Measurements from ENCODE around the gene STIMATE. TPM values are rescaled to one million over a fixed set of nuclear protein-coding genes. Genes with fewer than 3 reads are reported as not detected.

The STIMATE gene
- total RNA-seq, 4 donors from 2014 or later, result 8.2 to 33.0 (median 16.4) TPM

- DNase-seq, result no peak
- Histone ChIP-seq H3K27me3 (no peaks in the 10 kb centered on the region), H3K36me3 (no peaks in the 10 kb centered on the region), H3K4me3 (no peak overlapping the region), H3K4me1 (peaks cover 12 to 62% (median 32%) of the 10 kb centered on the region in 4 donors), H3K27ac (peak overlapping the region; percentile 21 to 67 (median 54)), H3K9me3 (no peaks in the 10 kb centered on the region)
- TF ChIP-seq EP300 (IDR thresholded peaks at IDR 0.05; ENCODE audit: low read depth), result no peak
- no peak for TF ChIP-seq POLR2AphosphoS5 (IDR thresholded peaks at IDR 0.05)
- no peak for TF ChIP-seq CTCF (IDR thresholded peaks at IDR 0.05)
- TF ChIP-seq POLR2A (IDR thresholded peaks at IDR 0.05), result no peak
- WGBS, 2 donors (ENCODE audit: low coverage in 1 of 2), result 56 to 83% methylated on average over 2 to 4 of the region's 4 CpGs
- intact Hi-C loops (cut with DNase I; ENCODE audit: low total_unique reads) (no loop called here), in situ Hi-C loops (cut with MboI; ENCODE audit: low pct_ligation_motif_present in 1 of 4, low pct_unique_long_range_greater_than_20kb in 1 of 4, low sequenced_read_pairs in 3 of 4) (no loop called here)
Observed at GRCh38 chr3:52893723-52894122, 3.6 kb downstream of the STIMATE start.

DNA sequence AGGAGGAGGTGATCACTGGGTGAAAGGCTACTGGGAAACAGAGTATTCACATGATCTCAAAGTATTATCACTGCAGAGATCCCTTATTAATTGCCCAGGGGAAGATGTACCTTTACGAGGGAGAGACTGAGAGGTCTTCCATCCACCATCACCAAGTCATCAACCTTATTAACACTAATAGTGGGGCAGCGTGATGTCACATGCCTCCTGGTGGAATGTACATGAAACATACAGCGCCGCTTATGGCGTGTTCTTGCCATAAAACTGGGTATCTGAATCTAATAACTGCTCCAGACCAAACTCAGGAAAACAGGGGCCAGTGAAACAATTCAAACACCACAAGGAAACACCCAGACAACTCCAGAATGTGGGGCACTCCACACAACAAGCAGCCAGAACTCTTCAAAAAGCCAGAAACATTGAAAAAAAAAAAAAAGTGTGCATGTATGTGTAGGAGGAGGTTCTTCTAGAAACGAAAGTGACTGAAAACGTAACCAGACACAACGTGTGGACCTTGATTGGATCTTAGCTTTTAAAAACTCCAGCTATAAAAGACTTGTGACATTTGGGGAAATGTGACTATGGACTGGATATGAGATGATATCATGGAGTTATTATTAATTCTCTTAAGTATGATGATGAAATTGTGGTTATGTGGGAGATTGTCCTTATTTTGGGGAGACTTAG, 4.6 kb downstream of the STIMATE start:
- 30 to 68% methylated on average over 3 to 8 of the region's 8 CpGs for WGBS, 2 donors (ENCODE audit: low coverage in 1 of 2)
- H3K27me3 ChIP-seq, result no peaks in the 10 kb centered on the region
- H3K4me3 ChIP-seq, result peak overlapping the region in 1 of 4 donors; percentile 11
- no peaks in the 10 kb centered on the region for H3K9me3 ChIP-seq
- intact Hi-C loops (cut with DNase I; ENCODE audit: low total_unique reads), result no loop called here
- peak overlapping the region; percentile 44 to 67 (median 54) for H3K27ac ChIP-seq
- H3K4me1 ChIP-seq, result peaks cover 10 to 59% (median 30%) of the 10 kb centered on the region in 4 donors
- in situ Hi-C loops (cut with MboI; ENCODE audit: low pct_ligation_motif_present in 1 of 4, low pct_unique_long_range_greater_than_20kb in 1 of 4, low sequenced_read_pairs in 3 of 4), result no loop called here
- H3K36me3 ChIP-seq, result no peaks in the 10 kb centered on the region
- no peak for DNase-seq
- TF ChIP-seq POLR2AphosphoS5 (IDR thresholded peaks at IDR 0.05) (no peak), CTCF (IDR thresholded peaks at IDR 0.05) (peak in 1 of 5 experiments; percentile 10)

DNA sequence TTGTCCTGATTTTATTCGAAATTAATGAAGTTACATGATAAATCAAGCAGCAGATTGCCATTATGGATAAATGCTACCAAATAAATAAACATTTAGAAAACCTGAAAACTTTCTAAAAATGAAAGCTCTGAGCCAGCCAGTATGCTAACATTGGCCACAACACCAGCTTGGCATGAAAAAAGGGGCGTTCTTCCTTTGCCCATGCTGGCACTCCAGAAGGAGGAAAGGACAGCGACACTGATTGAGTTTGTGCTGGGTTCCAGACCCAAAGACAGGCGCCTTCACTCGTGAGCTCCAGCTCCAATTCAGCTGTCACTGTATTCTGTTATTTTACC, 5.1 kb downstream of the STIMATE start:
- no peak for DNase-seq
- no peaks in the 10 kb centered on the region for H3K27me3 ChIP-seq
- peak overlapping the region in 1 of 4 donors; percentile 11 for H3K4me3 ChIP-seq
- 74 to 79% methylated on average over 4 to 5 of the region's 5 CpGs for WGBS, 2 donors (ENCODE audit: low coverage in 1 of 2)
- peak overlapping the region; percentile 44 to 67 (median 48) for H3K27ac ChIP-seq
- no peaks in the 10 kb centered on the region for H3K36me3 ChIP-seq
- intact Hi-C loops (cut with DNase I; ENCODE audit: low total_unique reads), result no loop called here
- TF ChIP-seq EP300 (IDR thresholded peaks at IDR 0.05; ENCODE audit: low read depth), result no peak
- TF ChIP-seq POLR2AphosphoS5 (IDR thresholded peaks at IDR 0.05), result no peak
- no peak for TF ChIP-seq POLR2A (IDR thresholded peaks at IDR 0.05)
- TF ChIP-seq CTCF (IDR thresholded peaks at IDR 0.05), result no peak
- in situ Hi-C loops (cut with MboI; ENCODE audit: low pct_ligation_motif_present in 1 of 4, low pct_unique_long_range_greater_than_20kb in 1 of 4, low sequenced_read_pairs in 3 of 4), result no loop called here
- no peaks in the 10 kb centered on the region for H3K9me3 ChIP-seq
- peaks cover 8 to 57% (median 29%) of the 10 kb centered on the region in 4 donors for H3K4me1 ChIP-seq

GRCh38 chr3:52891615-52892081, 5.7 kb downstream of the STIMATE start:
- 65 to 86% methylated on average over 2 of the region's 2 CpGs for WGBS, 2 donors (ENCODE audit: low coverage in 1 of 2)
- H3K36me3 ChIP-seq, result no peaks in the 10 kb centered on the region
- TF ChIP-seq POLR2A (IDR thresholded peaks at IDR 0.05) (no peak), POLR2AphosphoS5 (IDR thresholded peaks at IDR 0.05) (no peak), CTCF (IDR thresholded peaks at IDR 0.05) (no peak), EP300 (IDR thresholded peaks at IDR 0.05; ENCODE audit: low read depth) (no peak)
- no peaks in the 10 kb centered on the region for H3K9me3 ChIP-seq
- intact Hi-C loops (cut with DNase I; ENCODE audit: low total_unique reads), result no loop called here
- in situ Hi-C loops (cut with MboI; ENCODE audit: low pct_ligation_motif_present in 1 of 4, low pct_unique_long_range_greater_than_20kb in 1 of 4, low sequenced_read_pairs in 3 of 4), result no loop called here
- H3K4me3 ChIP-seq, result no peak overlapping the region
- DNase-seq, result no peak
- H3K4me1 ChIP-seq, result peaks cover 6 to 53% (median 27%) of the 10 kb centered on the region in 4 donors
- peak overlapping the region in 2 of 4 donors; percentile 47 to 67 for H3K27ac ChIP-seq
- H3K27me3 ChIP-seq, result no peaks in the 10 kb centered on the region
